ENCODE results near the gene GTF2H2C_2.
"Not testable (repeated sequence)": the region's sequence is repeated elsewhere in the genome, so short reads cannot be mapped to it uniquely, and the experiment has no call there.

Gene GTF2H2C_2

DNA sequence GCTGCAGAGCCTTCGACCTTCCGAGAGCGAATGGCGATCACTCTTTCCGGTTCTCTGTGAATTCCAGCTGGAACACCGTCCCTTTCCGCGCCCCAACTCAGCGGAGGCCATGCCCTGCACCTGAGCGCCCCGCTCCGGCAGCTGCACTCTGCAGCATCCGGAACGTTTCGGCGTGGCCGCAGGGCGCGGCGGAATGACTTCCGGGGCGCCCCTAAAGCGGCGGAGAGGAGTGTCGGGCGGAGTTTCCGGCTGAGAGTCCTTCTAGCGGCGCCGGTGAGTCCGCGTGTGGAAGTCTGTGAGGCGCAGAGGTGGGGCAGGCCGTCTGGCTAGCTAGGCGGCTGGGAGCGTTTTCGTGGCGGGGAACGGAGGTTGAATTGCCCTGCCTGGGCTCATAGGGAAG lies at the start of gene GTF2H2C_2:
Gene GTF2H2C_2 (plus strand): TSS at position 252 of the 400 bp plus-strand sequence.
- H3K27me3 Mint-ChIP-seq, H3K36me3 Mint-ChIP-seq, H3K9me3 Mint-ChIP-seq, H3K4me3 Mint-ChIP-seq, CTCF ChIA-PET, H3K27ac Mint-ChIP-seq, DNase-seq, H3K4me1 Mint-ChIP-seq: not testable (repeated sequence)

DNA sequence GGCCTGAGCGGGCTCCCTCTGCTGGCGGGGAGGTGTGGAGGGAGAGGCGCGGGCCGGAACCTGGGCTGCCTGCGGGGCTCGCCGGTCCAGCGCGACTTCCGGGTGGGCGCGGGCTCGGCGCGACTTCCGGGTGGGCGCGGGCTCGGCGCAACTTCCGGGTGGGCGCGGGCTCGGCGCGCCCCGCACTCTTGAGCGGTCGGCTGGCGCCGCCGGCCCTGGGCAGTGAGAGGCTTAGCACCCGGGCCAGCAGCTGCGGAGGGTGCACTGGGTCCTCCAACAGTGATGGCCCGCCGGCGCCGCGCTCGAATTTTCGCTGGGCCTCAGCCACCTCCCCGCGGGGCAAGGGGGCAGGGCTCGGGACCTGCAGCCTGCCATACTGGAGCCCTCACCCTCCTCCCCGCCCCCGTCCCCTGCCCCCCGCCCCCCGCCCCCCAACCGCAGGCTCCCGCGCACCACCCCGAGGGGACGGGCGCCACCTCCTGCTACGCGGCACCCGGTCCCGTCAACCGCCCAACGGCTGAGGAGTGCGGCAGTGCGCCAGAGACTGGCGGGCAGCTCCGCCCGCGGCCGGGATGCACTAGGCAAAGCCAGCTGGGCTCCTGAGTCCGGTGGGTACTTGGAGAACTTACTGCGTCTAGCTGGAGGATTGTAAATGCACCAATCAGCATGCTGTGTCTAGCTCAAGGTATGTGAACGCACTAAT lies 14.0 kb upstream of the GTF2H2C_2 start:
- H3K27ac Mint-ChIP-seq, result peak overlapping the region; percentile 49

GRCh38 chr5:70421322-70421721 lies 6.2 kb downstream of the GTF2H2C_2 start:
- CTCF ChIA-PET, H3K4me1 Mint-ChIP-seq: not testable (repeated sequence)

More for the DNA sequence above, 14.0 kb upstream of the GTF2H2C_2 start:
- H3K4me1 Mint-ChIP-seq, H3K27me3 Mint-ChIP-seq, H3K9me3 Mint-ChIP-seq, DNase-seq, CTCF ChIA-PET, H3K36me3 Mint-ChIP-seq: not testable (repeated sequence)
- peak overlapping the region; percentile 63 for H3K4me3 Mint-ChIP-seq

DNA sequence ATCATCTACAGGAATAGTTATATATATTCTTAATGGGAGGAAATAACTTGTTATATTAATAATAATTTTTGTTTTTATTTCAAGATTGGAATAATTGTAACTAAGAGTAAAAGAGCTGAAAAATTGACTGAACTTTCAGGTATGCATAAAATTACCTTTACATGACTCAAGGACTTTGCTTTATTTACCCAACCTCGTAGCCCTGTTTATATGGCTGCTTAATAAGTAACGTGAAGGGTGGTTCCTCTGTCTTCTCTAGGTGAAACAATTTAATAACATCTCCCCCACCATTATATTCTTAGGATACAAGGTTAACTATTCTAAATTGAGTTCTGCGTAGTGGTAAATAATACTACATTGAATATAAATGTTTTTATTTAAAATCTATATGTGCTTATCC lies 8.0 kb downstream of the GTF2H2C_2 start:
- CTCF ChIA-PET, H3K4me1 Mint-ChIP-seq, H3K27me3 Mint-ChIP-seq, DNase-seq, H3K27ac Mint-ChIP-seq, H3K4me3 Mint-ChIP-seq, H3K36me3 Mint-ChIP-seq, H3K9me3 Mint-ChIP-seq: not testable (repeated sequence)

More at GRCh38 chr5:70421322-70421721, 6.2 kb downstream of the GTF2H2C_2 start:
- DNase-seq, H3K9me3 Mint-ChIP-seq, H3K4me3 Mint-ChIP-seq, H3K36me3 Mint-ChIP-seq, H3K27ac Mint-ChIP-seq, H3K27me3 Mint-ChIP-seq: not testable (repeated sequence)

DNA sequence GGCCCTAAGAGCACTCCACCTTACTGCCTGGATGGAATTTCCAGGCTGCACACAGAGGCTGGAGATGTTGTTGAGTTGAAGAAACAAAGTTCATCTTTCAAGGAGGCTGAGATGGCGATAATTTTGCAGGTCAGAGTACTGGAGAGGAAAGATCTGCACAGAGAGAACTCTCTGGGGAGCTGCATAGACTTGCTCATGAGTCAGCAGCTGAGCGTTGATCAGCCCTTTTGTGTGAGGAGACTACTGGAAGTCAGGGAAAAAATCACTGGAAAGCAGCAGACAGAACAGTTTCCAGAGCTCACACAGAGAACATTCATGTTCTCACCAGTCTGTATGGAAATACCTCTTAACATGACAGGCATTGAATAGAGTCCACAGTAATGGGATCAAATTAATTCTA lies 23.4 kb downstream of the GTF2H2C_2 start:
- H3K4me3 Mint-ChIP-seq, H3K27me3 Mint-ChIP-seq, H3K27ac Mint-ChIP-seq, DNase-seq, CTCF ChIA-PET, H3K36me3 Mint-ChIP-seq, H3K4me1 Mint-ChIP-seq, H3K9me3 Mint-ChIP-seq: not testable (repeated sequence)

GRCh38 chr5:70449565-70449964 lies 34.4 kb downstream of the GTF2H2C_2 start:
- H3K27me3 Mint-ChIP-seq, CTCF ChIA-PET, H3K36me3 Mint-ChIP-seq, H3K4me1 Mint-ChIP-seq, H3K9me3 Mint-ChIP-seq, DNase-seq, H3K4me3 Mint-ChIP-seq, H3K27ac Mint-ChIP-seq: not testable (repeated sequence)

- H3K4me1 Mint-ChIP-seq, DNase-seq, H3K27me3 Mint-ChIP-seq, H3K4me3 Mint-ChIP-seq, H3K36me3 Mint-ChIP-seq, H3K9me3 Mint-ChIP-seq, CTCF ChIA-PET, H3K27ac Mint-ChIP-seq: not testable (repeated sequence)
Measured at GRCh38 chr5:70451249-70451984, 36.2 kb downstream of the GTF2H2C_2 start.

DNA sequence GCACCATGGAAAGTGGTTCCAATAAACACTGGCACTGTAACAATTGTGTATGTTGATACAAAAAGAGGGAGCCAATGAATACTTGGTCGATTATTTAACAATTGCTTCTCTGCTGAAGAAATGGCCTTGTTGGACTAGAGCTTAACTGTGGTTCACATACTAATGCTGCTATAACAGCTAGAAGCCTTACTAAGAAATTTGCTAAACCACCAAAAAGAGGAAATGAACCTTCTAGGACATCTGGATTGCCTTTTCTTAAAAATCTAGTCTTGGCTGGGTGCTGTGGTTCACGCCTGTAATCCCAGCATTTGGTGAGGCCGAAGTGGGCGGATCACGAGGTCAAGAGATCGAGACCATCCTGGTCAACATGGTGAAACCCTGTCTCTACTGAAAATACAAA lies 41.9 kb downstream of the GTF2H2C_2 start:
- H3K27ac Mint-ChIP-seq, H3K4me3 Mint-ChIP-seq, H3K4me1 Mint-ChIP-seq, CTCF ChIA-PET, H3K27me3 Mint-ChIP-seq, H3K9me3 Mint-ChIP-seq, H3K36me3 Mint-ChIP-seq, DNase-seq: not testable (repeated sequence)

DNA sequence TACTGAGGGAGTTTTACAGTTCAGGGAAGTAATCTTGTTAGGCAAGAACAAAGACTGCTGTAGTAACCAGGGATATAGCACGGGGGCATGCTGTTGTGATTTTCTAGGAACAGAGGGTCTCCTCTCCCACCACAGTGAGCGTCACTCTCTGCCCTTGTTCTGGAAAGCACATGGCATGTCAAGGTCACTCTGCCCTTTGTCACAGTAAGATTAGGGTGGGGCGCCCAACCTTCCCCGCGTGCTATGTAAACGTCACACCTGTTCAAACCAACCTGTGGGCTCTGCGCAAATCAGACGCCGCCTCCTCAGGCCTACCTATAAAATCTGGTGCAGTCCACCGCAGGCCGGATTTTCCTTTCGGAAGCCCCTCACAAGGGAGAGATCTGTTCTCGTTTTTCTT lies 44.0 kb downstream of the GTF2H2C_2 start:
- not testable (repeated sequence) for H3K4me1 Mint-ChIP-seq, H3K27ac Mint-ChIP-seq, H3K9me3 Mint-ChIP-seq

GRCh38 chr5:70461984-70462383 lies 46.8 kb downstream of the GTF2H2C_2 start:
- H3K27me3 Mint-ChIP-seq, H3K4me1 Mint-ChIP-seq, H3K9me3 Mint-ChIP-seq, H3K36me3 Mint-ChIP-seq, H3K27ac Mint-ChIP-seq, CTCF ChIA-PET, DNase-seq, H3K4me3 Mint-ChIP-seq: not testable (repeated sequence)

More for the DNA sequence above, 44.0 kb downstream of the GTF2H2C_2 start:
- H3K4me3 Mint-ChIP-seq, DNase-seq, H3K27me3 Mint-ChIP-seq, H3K36me3 Mint-ChIP-seq, CTCF ChIA-PET: not testable (repeated sequence)

DNA sequence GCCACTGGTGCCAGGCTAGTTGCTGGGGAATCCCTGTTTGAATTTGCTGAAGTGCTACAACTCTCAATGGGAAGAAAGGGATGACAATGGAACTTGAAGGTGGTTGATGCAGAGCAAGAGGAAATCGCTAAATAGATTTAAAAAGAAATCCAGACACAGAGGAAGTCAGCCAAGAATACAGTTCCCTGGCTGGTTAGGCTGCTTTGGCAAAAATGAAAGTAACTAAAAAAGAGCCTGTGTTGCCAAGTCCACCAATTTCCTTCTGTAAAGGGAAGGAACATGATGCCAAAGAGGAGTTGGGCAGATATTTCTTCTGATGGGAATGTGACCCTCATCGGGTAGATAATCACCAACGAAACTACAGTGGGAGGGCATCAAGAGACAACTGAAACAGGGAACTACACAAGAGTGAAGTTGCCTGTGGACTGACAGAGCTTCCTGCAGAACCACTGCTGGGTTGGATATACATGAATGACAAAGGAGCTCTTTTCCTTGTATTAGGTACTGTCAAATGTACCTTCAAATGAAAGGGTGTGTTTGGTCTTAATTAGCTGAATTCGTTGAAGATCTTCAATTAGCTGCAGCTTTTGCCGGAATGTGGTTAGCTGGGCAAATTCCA lies 49.0 kb downstream of the GTF2H2C_2 start:
- H3K4me3 Mint-ChIP-seq, DNase-seq, H3K9me3 Mint-ChIP-seq, H3K27ac Mint-ChIP-seq, H3K4me1 Mint-ChIP-seq, H3K36me3 Mint-ChIP-seq, H3K27me3 Mint-ChIP-seq, CTCF ChIA-PET: not testable (repeated sequence)

GRCh38 chr5:70469926-70470509 lies 54.9 kb downstream of the GTF2H2C_2 start:
- H3K9me3 Mint-ChIP-seq, CTCF ChIA-PET, H3K36me3 Mint-ChIP-seq, H3K4me1 Mint-ChIP-seq, H3K27me3 Mint-ChIP-seq, DNase-seq, H3K4me3 Mint-ChIP-seq, H3K27ac Mint-ChIP-seq: not testable (repeated sequence)
